HG02623 (cell line): Measurements from ENCODE around the gene IST1.
A peak's percentile ranks its signal among the peaks of the same experiment; 100 is the strongest.
"Not testable (repeated sequence)": the region's sequence is repeated elsewhere in the genome, so short reads cannot be mapped to it uniquely, and the experiment has no call there.

ENCODE experiments used
- ATAC-seq: cut with Tn5 transposase; IDR thresholded peaks from one replicate; pipeline ENCODE4 v1.9.1; 2021; ENCODE audit warnings: moderate library complexity; ENCODE audit not compliant: unreplicated experiment

Gene IST1

GRCh38 chr16:71880176-71880575 lies 15.2 kb upstream of the IST1 start:
- ATAC-seq: no peak

GRCh38 chr16:71882505-71883167 lies 12.7 kb upstream of the IST1 start:
- ATAC-seq: peak; percentile 13

- peak; percentile 45 for ATAC-seq
Observed at GRCh38 chr16:71883168-71883848, 12.0 kb upstream of the IST1 start.

GRCh38 chr16:71883849-71884638 lies 11.3 kb upstream of the IST1 start, which contains the start of gene ZNF821:
Gene ZNF821, minus strand, starts transcription at chr16:71884182. Its CDS starts 4,236 bp downstream, at chr16:71879946.
- peak; percentile 42 for ATAC-seq

- ATAC-seq: no peak
Observed at GRCh38 chr16:71885261-71885650, 10.1 kb upstream of the IST1 start.

GRCh38 chr16:71889147-71889546 lies 6.2 kb upstream of the IST1 start:
- no peak for ATAC-seq

GRCh38 chr16:71893888-71894228 lies 1.5 kb upstream of the IST1 start:
- ATAC-seq: no peak

GRCh38 chr16:71894229-71894920 lies 956 bp upstream of the IST1 start:
- ATAC-seq: no peak

- peak; percentile 20 for ATAC-seq
Observed at GRCh38 chr16:71895679-71896365, 491 bp downstream of the IST1 start.

- no peak for ATAC-seq
Observed at GRCh38 chr16:71896764-71897368, 1.5 kb downstream of the IST1 start.

GRCh38 chr16:71899171-71899570 lies 3.8 kb downstream of the IST1 start:
- ATAC-seq: no peak

- no peak for ATAC-seq
Observed at GRCh38 chr16:71902656-71903365, 7.5 kb downstream of the IST1 start.

- ATAC-seq: no peak
Observed at GRCh38 chr16:71903608-71904007, 8.3 kb downstream of the IST1 start.

- ATAC-seq: no peak
Observed at GRCh38 chr16:71904239-71904638, 8.9 kb downstream of the IST1 start.

- ATAC-seq: not testable (repeated sequence)
Observed at GRCh38 chr16:71905765-71906164, 10.4 kb downstream of the IST1 start.

GRCh38 chr16:71911121-71911520 lies 15.8 kb downstream of the IST1 start:
- ATAC-seq: no peak

GRCh38 chr16:71912534-71913275 lies 17.4 kb downstream of the IST1 start:
- no peak for ATAC-seq

GRCh38 chr16:71914802-71915201 lies 19.5 kb downstream of the IST1 start:
- ATAC-seq: no peak

GRCh38 chr16:71915350-71915749 lies 20.0 kb downstream of the IST1 start:
- no peak for ATAC-seq
